ENCODE measurements around the gene CS. TPM values are rescaled to one million over a fixed set of nuclear protein-coding genes. Genes with fewer than 3 reads are reported as not detected.

The CS gene
- total RNA-seq, 1 experiment from 2014 or later, result 250 TPM

- DNase-seq, result no peak
- Histone ChIP-seq H3K79me1 (ENCODE audit: insufficient read depth, low read depth, low read length, poor library complexity, severe bottlenecking) (peaks cover 3% of the 10 kb centered on the region), H3K9ac (ENCODE audit: extremely low read depth, insufficient read length, low read length) (no peak overlapping the region), H4K91ac (ENCODE audit: insufficient read length, low read depth, low read length) (no peak overlapping the region), H4K20me1 (ENCODE audit: control insufficient read depth, insufficient read depth, insufficient read length) (no peaks in the 10 kb centered on the region), H3K18ac (ENCODE audit: insufficient read length, low read depth, low read length) (no peak overlapping the region), H3K23me2 (ENCODE audit: insufficient read length, low read depth, low read length, poor library complexity, severe bottlenecking) (no peaks in the 10 kb centered on the region), H3K27ac (ENCODE audit: insufficient read length, low read depth, low read length) (no peak overlapping the region), H2BK12ac (ENCODE audit: insufficient read length, low read depth, low read length) (no peak overlapping the region), H2BK5ac (ENCODE audit: insufficient read length, low read length) (no peak overlapping the region), H2BK20ac (ENCODE audit: low read depth, low read length, poor library complexity, severe bottlenecking) (no peak overlapping the region), H2BK120ac (ENCODE audit: low read depth, low read length, poor library complexity, severe bottlenecking) (no peak overlapping the region), H3T11ph (ENCODE audit: low read length) (no peak overlapping the region), H3K23ac (ENCODE audit: insufficient read length, low read depth, low read length) (no peak overlapping the region), H3K56ac (ENCODE audit: insufficient read length, low read depth, low read length) (no peak overlapping the region), H2AFZ (ENCODE audit: low read length) (no peak overlapping the region), H3K27me3 (ENCODE audit: insufficient read depth, low read length) (no peaks in the 10 kb centered on the region), H3K4ac (ENCODE audit: low read depth, low read length) (no peak overlapping the region), H3K9me3 (ENCODE audit: control insufficient read depth, low read depth, low read length) (no peaks in the 10 kb centered on the region), H3K4me2 (ENCODE audit: insufficient read depth, insufficient read length, low read length) (no peak overlapping the region), H3K79me2 (ENCODE audit: insufficient read depth, low read length) (peaks cover 4% of the 10 kb centered on the region; the same call in 1 of the 2 replicates), H2AK5ac (ENCODE audit: insufficient read length, low read length) (no peak overlapping the region), H4K5ac (ENCODE audit: insufficient read length, low read depth, low read length) (no peak overlapping the region), H4K8ac (replicated peaks; ENCODE audit: insufficient read length, low read depth, low read length) (no peak overlapping the region), H2BK15ac (ENCODE audit: low read depth, low read length) (no peak overlapping the region), H3K14ac (ENCODE audit: insufficient read depth, low read length) (no peak overlapping the region), H3K4me1 (ENCODE audit: insufficient read depth, low read length) (0 out of 2 replicates have a peak, but pooled peaks cover 2% of the 10 kb centered on the region)
- Mint-ChIP-seq H3K27ac (no peak overlapping the region), H3K9me3 (no peaks in the 10 kb centered on the region), H3K36me3 (ENCODE audit: insufficient read depth in 1 of 3, low read depth in 3 of 3) (peaks cover 17 to 50% (median 25%) of the 10 kb centered on the region in 3 experiments; a peak in 6 of 7 replicates), H3K4me1 (peaks cover 0 to 6% of the 10 kb centered on the region in 2 experiments; a peak in 2 of 4 replicates), H3K27me3 (ENCODE audit: low read depth) (no peaks in the 10 kb centered on the region), H3K4me3 (no peak overlapping the region; a peak in 1 of 5 replicates)
- WGBS (ENCODE audit: extremely low coverage, insufficient read length, low lambda C conversion rate), result no CpG with 5 or more reads among the region's 3 CpGs
- TF ChIP-seq, protein P1, sequence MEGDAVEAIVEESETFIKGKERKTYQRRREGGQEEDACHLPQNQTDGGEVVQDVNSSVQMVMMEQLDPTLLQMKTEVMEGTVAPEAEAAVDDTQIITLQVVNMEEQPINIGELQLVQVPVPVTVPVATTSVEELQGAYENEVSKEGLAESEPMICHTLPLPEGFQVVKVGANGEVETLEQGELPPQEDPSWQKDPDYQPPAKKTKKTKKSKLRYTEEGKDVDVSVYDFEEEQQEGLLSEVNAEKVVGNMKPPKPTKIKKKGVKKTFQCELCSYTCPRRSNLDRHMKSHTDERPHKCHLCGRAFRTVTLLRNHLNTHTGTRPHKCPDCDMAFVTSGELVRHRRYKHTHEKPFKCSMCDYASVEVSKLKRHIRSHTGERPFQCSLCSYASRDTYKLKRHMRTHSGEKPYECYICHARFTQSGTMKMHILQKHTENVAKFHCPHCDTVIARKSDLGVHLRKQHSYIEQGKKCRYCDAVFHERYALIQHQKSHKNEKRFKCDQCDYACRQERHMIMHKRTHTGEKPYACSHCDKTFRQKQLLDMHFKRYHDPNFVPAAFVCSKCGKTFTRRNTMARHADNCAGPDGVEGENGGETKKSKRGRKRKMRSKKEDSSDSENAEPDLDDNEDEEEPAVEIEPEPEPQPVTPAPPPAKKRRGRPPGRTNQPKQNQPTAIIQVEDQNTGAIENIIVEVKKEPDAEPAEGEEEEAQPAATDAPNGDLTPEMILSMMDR (conservative IDR thresholded peaks at IDR 0.05), result no peak
Measured at GRCh38 chr12:56288705-56289387, 11.3 kb downstream of the CS start.

All from H9 (cell line).